ENCODE data around the gene AMY1C. TPM values are rescaled to one million over a fixed set of nuclear protein-coding genes. Genes with fewer than 3 reads are reported as not detected.

The AMY1C gene
- total and polyA plus RNA-seq, 2 of the 8 experiments (the other 6 are each of a cell fraction or from before 2014, with no cell fraction given) = not detected

GRCh38 chr1:103788377-103788776 lies 38.7 kb downstream of the AMY1C start:
- Histone ChIP-seq H2BK20ac (ENCODE audit: low read length) (no peak overlapping the region), H2AFZ (ENCODE audit: low read length) (no peak overlapping the region), H4K20me1 (replicated peaks in 1 of 2; ENCODE audit: control insufficient read depth in 1 of 2, insufficient read depth in 2 of 2, low read length in 2 of 2) (no peaks in the 10 kb centered on the region), H3K56ac (replicated peaks; ENCODE audit: insufficient read length, low read depth, low read length) (no peak overlapping the region), H3K4me2 (ENCODE audit: insufficient read depth in 1 of 2, low read depth in 2 of 2, low read length in 2 of 2) (no peak overlapping the region), H3K23me2 (ENCODE audit: low read depth, low read length) (no peaks in the 10 kb centered on the region), H3K36me3 (ENCODE audit: control insufficient read depth in 2 of 4, insufficient read depth in 4 of 4, low read length in 3 of 4) (no peaks in the 10 kb centered on the region), H3K79me1 (ENCODE audit: low read depth, low read length) (no peaks in the 10 kb centered on the region), H3K4ac (replicated peaks; ENCODE audit: insufficient read length, low read depth, low read length) (no peak overlapping the region), H3K18ac (ENCODE audit: extremely low read depth, low read length) (no peak overlapping the region), H2BK15ac (ENCODE audit: low read length) (no peak overlapping the region), H4K91ac (replicated peaks; ENCODE audit: insufficient read length, low read length) (no peak overlapping the region), H3K27ac (ENCODE audit: low read depth, low read length) (no peak overlapping the region), H3K27me3 (replicated peaks in 1 of 4; ENCODE audit: control insufficient read depth in 3 of 4, extremely low read depth in 1 of 4, insufficient read depth in 3 of 4, low read length in 3 of 4) (no peaks in the 10 kb centered on the region), H3K14ac (ENCODE audit: insufficient read length) (no peak overlapping the region), H2BK5ac (ENCODE audit: low read depth, low read length) (no peak overlapping the region), H3K9me3 (ENCODE audit: insufficient read depth in 2 of 2, low read depth in 1 of 2, low read length in 1 of 2) (no peaks in the 10 kb centered on the region), H3K9ac (replicated peaks in 1 of 4; ENCODE audit: extremely low read depth in 1 of 4, low read depth in 3 of 4, low read length in 3 of 4) (peak overlapping the region in 1 of 4 experiments; percentile 8; a peak in 1 of 7 replicates), H2BK12ac (ENCODE audit: low read depth, low read length) (no peak overlapping the region), H3K79me2 (ENCODE audit: control insufficient read depth in 1 of 2, insufficient read depth in 2 of 2, low read length in 2 of 2) (no peaks in the 10 kb centered on the region), H2BK120ac (replicated peaks; ENCODE audit: low read depth, low read length) (no peak overlapping the region), H4K5ac (ENCODE audit: insufficient read length, low read depth, low read length) (no peak overlapping the region), H2AK5ac (ENCODE audit: low read depth, low read length) (no peak overlapping the region), H3K23ac (ENCODE audit: insufficient read length) (no peak overlapping the region), H4K8ac (ENCODE audit: extremely low read depth, insufficient read depth, low read length) (no peak overlapping the region), H3K4me3 (ENCODE audit: extremely low read depth in 1 of 4, insufficient read depth in 2 of 4, low read depth in 3 of 4, low read length in 4 of 4) (no peak overlapping the region), H3K4me1 (replicated peaks in 1 of 4; ENCODE audit: control insufficient read depth in 3 of 4, insufficient read depth in 4 of 4, low read length in 3 of 4) (no peaks in the 10 kb centered on the region)
- DNase-seq (ENCODE audit: low read depth in 1 of 2, low spot score in 2 of 2) (no peak), FAIRE-seq (no peak)
- ChIA-PET POLR2A (ENCODE audit: partially characterized antibody) (no interaction called here), CTCF (ENCODE audit: partially characterized antibody) (interaction anchor here (1.2 to 2.6 kb wide), 4 partner anchors 154 to 344 kb away, joined by 3 to 10 read pairs (median 4); no protein-coding TSS in a partner anchor)
- WGBS, 2 experiments (ENCODE audit: extremely low coverage in 1 of 2, insufficient coverage in 1 of 2, insufficient read length in 1 of 2, insufficient replicate concordance in 2 of 2, low coverage in 1 of 2, low lambda C conversion rate in 2 of 2, missing lambda C conversion rate in 1 of 2) = 23% methylated on average over 1 of the region's 1 CpG; no CpG with 5 or more reads in 1 of the 2 experiments
- TF ChIP-seq CTCF (IDR thresholded peaks at IDR 0.05; ENCODE audit: control extremely low read depth in 1 of 3, insufficient read depth in 1 of 3, low read depth in 1 of 3, low read length in 3 of 3) (peak in 2 of 3 experiments; percentile 1 to 19; a peak in 2 of 4 replicates), CBX8 (IDR thresholded peaks at IDR 0.05; ENCODE audit: borderline replicate concordance, low read depth, low read length) (no peak), RAD21 (IDR thresholded peaks at IDR 0.05 in 1 of 2, conservative IDR thresholded peaks at IDR 0.05 in 1 of 2; ENCODE audit: low read depth in 2 of 2, low read length in 2 of 2) (peak in 1 of 2 experiments; percentile 68)

Data from H1 (cell line).